ENCODE measurements around the gene NPIPB13. TPM values are rescaled to one million over a fixed set of nuclear protein-coding genes. Genes with fewer than 3 reads are reported as not detected.
"Not testable (repeated sequence)": the region's sequence is repeated elsewhere in the genome, so short reads cannot be mapped to it uniquely, and the experiment has no call there.

NPIPB13 gene
- polyA plus RNA-seq, 3 donors: 15.4 TPM; not detected in 2

DNA sequence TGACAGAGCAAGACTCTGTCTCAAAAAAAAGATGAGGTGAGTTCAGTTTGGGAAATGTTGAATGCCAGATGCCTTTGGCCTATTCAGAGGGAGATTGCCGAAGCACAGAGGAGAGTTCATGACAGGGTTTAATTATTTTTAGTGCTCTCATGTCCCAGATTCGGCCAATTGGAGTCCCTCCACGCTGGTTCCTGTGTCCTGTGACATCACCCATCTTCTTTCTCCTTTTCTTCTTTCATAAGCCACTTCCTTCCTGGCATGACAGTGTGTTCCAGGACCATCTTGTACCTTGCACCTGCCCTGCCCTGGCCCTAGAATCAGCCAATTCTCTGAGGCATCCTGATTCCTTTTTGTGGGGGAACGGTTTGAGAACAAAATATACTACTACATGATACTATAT lies 36.9 kb downstream of the NPIPB13 start:
- H3K27me3 ChIP-seq (ENCODE audit: control insufficient read depth in 2 of 2, insufficient read depth in 2 of 2, low read length in 2 of 2); H2AFZ ChIP-seq (ENCODE audit: insufficient read depth, low read depth, low read length, poor library complexity, severe bottlenecking); H3K27ac Mint-ChIP-seq; H3K4me3 ChIP-seq (replicated peaks in 1 of 3; ENCODE audit: low read depth in 2 of 3, low read length in 3 of 3); H4K20me1 ChIP-seq (ENCODE audit: insufficient read depth, low read length); intact Hi-C loops (cut with micrococcal nuclease); H3K9ac ChIP-seq (ENCODE audit: insufficient read depth, low read length, poor library complexity, severe bottlenecking); H3K4me1 Mint-ChIP-seq; H3K4me3 Mint-ChIP-seq; H3K79me2 ChIP-seq (ENCODE audit: insufficient read depth, low read length); H3K9me3 ChIP-seq (replicated peaks in 1 of 2; ENCODE audit: control insufficient read depth in 1 of 2, insufficient read depth in 1 of 2, low read length in 2 of 2); H3K4me1 ChIP-seq (ENCODE audit: control insufficient read depth in 1 of 2, insufficient read depth in 2 of 2, low read length in 2 of 2); H3K4me2 ChIP-seq (replicated peaks; ENCODE audit: extremely low read depth, low read length, poor library complexity, severe bottlenecking); H3K9me3 Mint-ChIP-seq; H3K36me3 ChIP-seq (replicated peaks in 1 of 2; ENCODE audit: control insufficient read depth in 1 of 2, insufficient read depth in 2 of 2, low read length in 2 of 2); DNase-seq; H3K27ac ChIP-seq (ENCODE audit: low read depth in 1 of 2, low read length in 2 of 2); H3K36me3 Mint-ChIP-seq; H3K27me3 Mint-ChIP-seq (ENCODE audit: low read depth in 3 of 3): not testable (repeated sequence)
- no CpG with 5 or more reads among the region's 4 CpGs for WGBS (ENCODE audit: insufficient coverage)

- DNase-seq; H3K36me3 Mint-ChIP-seq; H3K27me3 Mint-ChIP-seq (ENCODE audit: low read depth in 3 of 3); H3K27ac Mint-ChIP-seq; H3K79me2 ChIP-seq (ENCODE audit: insufficient read depth, low read length); H2AFZ ChIP-seq (ENCODE audit: insufficient read depth, low read depth, low read length, poor library complexity, severe bottlenecking); H3K4me3 Mint-ChIP-seq; H3K27me3 ChIP-seq (ENCODE audit: control insufficient read depth in 2 of 2, insufficient read depth in 2 of 2, low read length in 2 of 2); H3K9me3 Mint-ChIP-seq; H4K20me1 ChIP-seq (ENCODE audit: insufficient read depth, low read length); H3K4me1 Mint-ChIP-seq; H3K27ac ChIP-seq (ENCODE audit: low read depth in 1 of 2, low read length in 2 of 2); H3K4me2 ChIP-seq (replicated peaks; ENCODE audit: extremely low read depth, low read length, poor library complexity, severe bottlenecking); H3K36me3 ChIP-seq (replicated peaks in 1 of 2; ENCODE audit: control insufficient read depth in 1 of 2, insufficient read depth in 2 of 2, low read length in 2 of 2); H3K9me3 ChIP-seq (replicated peaks in 1 of 2; ENCODE audit: control insufficient read depth in 1 of 2, insufficient read depth in 1 of 2, low read length in 2 of 2); H3K4me1 ChIP-seq (ENCODE audit: control insufficient read depth in 1 of 2, insufficient read depth in 2 of 2, low read length in 2 of 2); intact Hi-C loops (cut with micrococcal nuclease); H3K4me3 ChIP-seq (replicated peaks in 1 of 3; ENCODE audit: low read depth in 2 of 3, low read length in 3 of 3); H3K9ac ChIP-seq (ENCODE audit: insufficient read depth, low read length, poor library complexity, severe bottlenecking): not testable (repeated sequence)
- no CpG with 5 or more reads among the region's 6 CpGs for WGBS (ENCODE audit: insufficient coverage)
Observed at GRCh38 chr16:30209032-30209431, 39.2 kb downstream of the NPIPB13 start.

- H3K9me3 Mint-ChIP-seq; H2AFZ ChIP-seq (ENCODE audit: insufficient read depth, low read depth, low read length, poor library complexity, severe bottlenecking); H3K36me3 ChIP-seq (replicated peaks in 1 of 2; ENCODE audit: control insufficient read depth in 1 of 2, insufficient read depth in 2 of 2, low read length in 2 of 2); H3K9ac ChIP-seq (ENCODE audit: insufficient read depth, low read length, poor library complexity, severe bottlenecking); H3K27me3 ChIP-seq (ENCODE audit: control insufficient read depth in 2 of 2, insufficient read depth in 2 of 2, low read length in 2 of 2); DNase-seq; H3K36me3 Mint-ChIP-seq; H3K27ac ChIP-seq (ENCODE audit: low read depth in 1 of 2, low read length in 2 of 2); H3K4me3 ChIP-seq (replicated peaks in 1 of 3; ENCODE audit: low read depth in 2 of 3, low read length in 3 of 3); H3K9me3 ChIP-seq (replicated peaks in 1 of 2; ENCODE audit: control insufficient read depth in 1 of 2, insufficient read depth in 1 of 2, low read length in 2 of 2); H3K79me2 ChIP-seq (ENCODE audit: insufficient read depth, low read length); H3K4me2 ChIP-seq (replicated peaks; ENCODE audit: extremely low read depth, low read length, poor library complexity, severe bottlenecking); H3K4me1 ChIP-seq (ENCODE audit: control insufficient read depth in 1 of 2, insufficient read depth in 2 of 2, low read length in 2 of 2); H3K27me3 Mint-ChIP-seq (ENCODE audit: low read depth in 3 of 3); intact Hi-C loops (cut with micrococcal nuclease); H4K20me1 ChIP-seq (ENCODE audit: insufficient read depth, low read length); H3K4me1 Mint-ChIP-seq: not testable (repeated sequence)
- no CpG with 5 or more reads among the region's 9 CpGs for WGBS (ENCODE audit: insufficient coverage)
- H3K4me3 Mint-ChIP-seq: peak overlapping the region in 1 of 2 donors; percentile 16
- peak overlapping the region in 4 of 7 donors; percentile 66 to 85 (median 74) for H3K27ac Mint-ChIP-seq
Observed at GRCh38 chr16:30207063-30207704, 41.1 kb downstream of the NPIPB13 start.

GRCh38 chr16:30206252-30206651 lies 42.0 kb downstream of the NPIPB13 start:
- H3K9me3 Mint-ChIP-seq; H3K9ac ChIP-seq (ENCODE audit: insufficient read depth, low read length, poor library complexity, severe bottlenecking); H2AFZ ChIP-seq (ENCODE audit: insufficient read depth, low read depth, low read length, poor library complexity, severe bottlenecking); H3K4me1 ChIP-seq (ENCODE audit: control insufficient read depth in 1 of 2, insufficient read depth in 2 of 2, low read length in 2 of 2); H3K36me3 Mint-ChIP-seq; H3K4me3 Mint-ChIP-seq; H4K20me1 ChIP-seq (ENCODE audit: insufficient read depth, low read length); H3K4me2 ChIP-seq (replicated peaks; ENCODE audit: extremely low read depth, low read length, poor library complexity, severe bottlenecking); H3K27ac ChIP-seq (ENCODE audit: low read depth in 1 of 2, low read length in 2 of 2); H3K27ac Mint-ChIP-seq; intact Hi-C loops (cut with micrococcal nuclease); H3K36me3 ChIP-seq (replicated peaks in 1 of 2; ENCODE audit: control insufficient read depth in 1 of 2, insufficient read depth in 2 of 2, low read length in 2 of 2); DNase-seq; H3K27me3 Mint-ChIP-seq (ENCODE audit: low read depth in 3 of 3); H3K4me1 Mint-ChIP-seq; H3K27me3 ChIP-seq (ENCODE audit: control insufficient read depth in 2 of 2, insufficient read depth in 2 of 2, low read length in 2 of 2); H3K9me3 ChIP-seq (replicated peaks in 1 of 2; ENCODE audit: control insufficient read depth in 1 of 2, insufficient read depth in 1 of 2, low read length in 2 of 2); H3K79me2 ChIP-seq (ENCODE audit: insufficient read depth, low read length): not testable (repeated sequence)
- peak overlapping the region; percentile 44 to 61 (median 56) for H3K4me3 ChIP-seq (replicated peaks in 1 of 3; ENCODE audit: low read depth in 2 of 3, low read length in 3 of 3)
- no CpG with 5 or more reads among the region's 33 CpGs for WGBS (ENCODE audit: insufficient coverage)
